Suprapubic skin (tissue), 3 donors: ENCODE results near the gene ABHD3.

Experiments used
- EP300 ChIP-seq: sonication (generic); formaldehyde crosslinking; IDR thresholded peaks from one replicate; pipeline ENCODE4 v1.6.1; 2017; ENCODE audit warnings: antibody characterized with exemption
- POLR2A ChIP-seq, 2 donors: fragments of 450-650 bp; IDR thresholded peaks; one replicate each; pipeline ENCODE4 v1.6.1; 2017; ENCODE audit warnings: antibody characterized with exemption in 2 of 2, mild to moderate bottlenecking in 2 of 2, moderate library complexity in 2 of 2
- TF ChIP-seq, protein P1 (sequence below), 2 donors: fragments of 200-600 bp in 1 of 2; fragments of 450-650 bp in 1 of 2; sonication (generic) in 1 of 2; IDR thresholded peaks; one replicate each; pipeline ENCODE4 v1.5.1; 2016 to 2019; ENCODE audit warnings: antibody characterized with exemption in 2 of 2, mild to moderate bottlenecking in 1 of 2, moderate library complexity in 1 of 2

DNA sequence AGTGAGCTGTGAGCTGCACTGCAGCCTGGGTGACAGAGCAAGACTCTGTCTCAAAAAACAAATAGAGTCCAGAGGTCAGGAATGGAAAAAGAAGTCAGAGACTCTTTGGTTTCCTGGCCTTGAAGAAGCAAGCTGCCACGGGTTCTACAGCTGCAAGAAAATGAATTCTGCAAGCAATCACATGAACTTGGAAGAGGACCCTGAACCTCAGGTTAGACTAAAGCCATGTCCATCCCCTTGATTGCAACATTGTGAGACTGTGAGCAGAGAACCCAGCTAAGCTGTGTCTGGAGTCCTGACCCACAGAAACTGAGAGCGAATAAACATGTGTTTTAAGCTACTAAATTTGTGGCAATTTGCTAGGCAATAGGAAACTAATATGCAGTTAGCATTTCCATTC is 23.1 kb upstream of the ABHD3 start:
- TF ChIP-seq, protein P1, sequence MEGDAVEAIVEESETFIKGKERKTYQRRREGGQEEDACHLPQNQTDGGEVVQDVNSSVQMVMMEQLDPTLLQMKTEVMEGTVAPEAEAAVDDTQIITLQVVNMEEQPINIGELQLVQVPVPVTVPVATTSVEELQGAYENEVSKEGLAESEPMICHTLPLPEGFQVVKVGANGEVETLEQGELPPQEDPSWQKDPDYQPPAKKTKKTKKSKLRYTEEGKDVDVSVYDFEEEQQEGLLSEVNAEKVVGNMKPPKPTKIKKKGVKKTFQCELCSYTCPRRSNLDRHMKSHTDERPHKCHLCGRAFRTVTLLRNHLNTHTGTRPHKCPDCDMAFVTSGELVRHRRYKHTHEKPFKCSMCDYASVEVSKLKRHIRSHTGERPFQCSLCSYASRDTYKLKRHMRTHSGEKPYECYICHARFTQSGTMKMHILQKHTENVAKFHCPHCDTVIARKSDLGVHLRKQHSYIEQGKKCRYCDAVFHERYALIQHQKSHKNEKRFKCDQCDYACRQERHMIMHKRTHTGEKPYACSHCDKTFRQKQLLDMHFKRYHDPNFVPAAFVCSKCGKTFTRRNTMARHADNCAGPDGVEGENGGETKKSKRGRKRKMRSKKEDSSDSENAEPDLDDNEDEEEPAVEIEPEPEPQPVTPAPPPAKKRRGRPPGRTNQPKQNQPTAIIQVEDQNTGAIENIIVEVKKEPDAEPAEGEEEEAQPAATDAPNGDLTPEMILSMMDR (IDR thresholded peaks at IDR 0.05): no peak
- TF ChIP-seq POLR2A (IDR thresholded peaks at IDR 0.05): no peak
- no peak for TF ChIP-seq EP300
